Activated naive CD8-positive, alpha-beta T cell (primary cell): ENCODE results near the gene SLC29A4.
"Not testable (repeated sequence)": the region's sequence is repeated elsewhere in the genome, so short reads cannot be mapped to it uniquely, and the experiment has no call there.

Experiments
- H3K27ac Mint-ChIP-seq: one replicate; pipeline ENCODE4 v1.8.0; 2021; ENCODE audit warnings: mixed read lengths
- H3K27me3 Mint-ChIP-seq: one replicate; pipeline ENCODE4 v1.8.0; 2021; ENCODE audit warnings: mixed read lengths
- H3K36me3 Mint-ChIP-seq: one replicate; pipeline ENCODE4 v1.8.0; 2021; ENCODE audit warnings: mixed read lengths
- H3K4me1 Mint-ChIP-seq: one replicate; pipeline ENCODE4 v1.8.0; 2021; ENCODE audit warnings: low read depth, mixed read lengths
- H3K4me3 Mint-ChIP-seq: one replicate; pipeline ENCODE4 v1.8.0; 2021; ENCODE audit warnings: mild to moderate bottlenecking, mixed read lengths
- H3K9me3 Mint-ChIP-seq: one replicate; pipeline ENCODE4 v1.8.0; 2021; ENCODE audit warnings: low read depth, mixed read lengths

SLC29A4 gene

GRCh38 chr7:5266191-5267028 lies 16.3 kb upstream of the SLC29A4 start:
- Mint-ChIP-seq H3K27me3 (no peaks in the 10 kb centered on the region), H3K9me3 (no peaks in the 10 kb centered on the region), H3K36me3 (no peaks in the 10 kb centered on the region), H3K27ac (no peak overlapping the region), H3K4me3 (no peak overlapping the region), H3K4me1 (no peaks in the 10 kb centered on the region)

GRCh38 chr7:5267829-5268228 lies 14.9 kb upstream of the SLC29A4 start:
- not testable (repeated sequence) for H3K9me3 Mint-ChIP-seq, H3K4me1 Mint-ChIP-seq, H3K4me3 Mint-ChIP-seq, H3K27me3 Mint-ChIP-seq, H3K36me3 Mint-ChIP-seq, H3K27ac Mint-ChIP-seq

DNA sequence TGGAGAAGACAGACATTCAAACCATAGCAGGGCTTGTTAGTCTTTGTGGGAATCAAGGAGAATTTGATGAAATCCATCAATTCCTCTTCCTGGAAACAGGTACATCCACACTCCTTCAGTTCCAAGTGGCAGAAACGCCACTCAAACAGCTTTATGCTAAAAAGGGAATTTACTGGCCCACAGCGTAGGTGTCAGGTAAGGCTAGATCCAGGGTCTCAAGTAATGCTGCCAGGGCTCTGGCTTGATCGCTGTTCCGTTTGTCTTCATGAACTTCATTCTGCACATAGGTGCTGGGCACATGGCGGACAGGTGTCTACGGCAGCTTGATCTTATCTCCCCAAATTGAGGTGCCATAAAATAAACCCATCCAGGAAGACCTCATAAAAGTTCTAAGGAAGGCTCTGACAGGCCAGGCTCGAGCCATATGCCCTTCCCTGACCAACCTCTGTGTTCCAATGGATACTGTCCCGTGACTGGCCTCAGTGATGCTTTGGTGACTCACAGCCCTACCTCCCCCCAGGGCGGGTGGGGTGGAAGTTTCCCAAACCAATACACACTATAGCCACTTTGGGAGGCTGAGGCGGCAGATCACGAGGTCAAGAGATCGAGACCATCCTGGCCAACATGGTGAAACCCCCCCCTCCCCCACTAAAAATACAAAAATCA lies 12.6 kb upstream of the SLC29A4 start:
- not testable (repeated sequence) for H3K4me3 Mint-ChIP-seq, H3K36me3 Mint-ChIP-seq, H3K9me3 Mint-ChIP-seq

DNA sequence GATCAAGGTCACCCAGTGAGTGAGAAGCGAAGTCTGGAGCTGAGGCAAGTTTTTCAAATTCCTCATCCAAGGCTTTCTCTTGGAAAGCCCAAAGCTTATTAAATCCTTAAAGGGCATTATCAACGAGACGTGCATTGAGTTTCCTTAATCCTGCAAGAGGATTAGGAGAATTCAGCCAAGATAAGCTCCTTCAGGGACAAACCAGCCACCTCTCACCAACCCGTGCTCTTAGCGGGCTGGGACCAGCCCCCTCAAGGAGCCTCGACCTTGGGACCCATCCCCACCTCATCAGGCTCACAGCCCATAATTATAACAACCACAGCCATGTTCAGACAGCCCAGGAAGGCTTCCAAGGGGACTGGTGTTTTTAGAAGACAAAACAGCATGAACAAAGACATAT lies 12.0 kb upstream of the SLC29A4 start:
- H3K27me3 Mint-ChIP-seq, result no peaks in the 10 kb centered on the region
- H3K9me3 Mint-ChIP-seq, result no peaks in the 10 kb centered on the region
- H3K4me3 Mint-ChIP-seq, result no peak overlapping the region
- no peaks in the 10 kb centered on the region for H3K36me3 Mint-ChIP-seq
- no peaks in the 10 kb centered on the region for H3K4me1 Mint-ChIP-seq
- no peak overlapping the region for H3K27ac Mint-ChIP-seq

More for the DNA sequence above, 12.6 kb upstream of the SLC29A4 start:
- not testable (repeated sequence) for H3K4me1 Mint-ChIP-seq, H3K27ac Mint-ChIP-seq, H3K27me3 Mint-ChIP-seq

- H3K9me3 Mint-ChIP-seq, H3K4me1 Mint-ChIP-seq, H3K4me3 Mint-ChIP-seq, H3K27me3 Mint-ChIP-seq, H3K27ac Mint-ChIP-seq, H3K36me3 Mint-ChIP-seq: not testable (repeated sequence)
Measured at GRCh38 chr7:5273831-5274405, 8.8 kb upstream of the SLC29A4 start.

GRCh38 chr7:5274441-5274840 lies 8.3 kb upstream of the SLC29A4 start:
- Mint-ChIP-seq H3K36me3 (no peaks in the 10 kb centered on the region), H3K27ac (no peak overlapping the region), H3K9me3 (no peaks in the 10 kb centered on the region), H3K4me3 (no peak overlapping the region), H3K4me1 (no peaks in the 10 kb centered on the region), H3K27me3 (no peaks in the 10 kb centered on the region)

- not testable (repeated sequence) for H3K4me3 Mint-ChIP-seq, H3K9me3 Mint-ChIP-seq, H3K4me1 Mint-ChIP-seq, H3K36me3 Mint-ChIP-seq, H3K27me3 Mint-ChIP-seq, H3K27ac Mint-ChIP-seq
Measured at GRCh38 chr7:5274985-5275431, 7.7 kb upstream of the SLC29A4 start.

- H3K36me3 Mint-ChIP-seq, H3K9me3 Mint-ChIP-seq, H3K4me3 Mint-ChIP-seq, H3K27ac Mint-ChIP-seq, H3K4me1 Mint-ChIP-seq, H3K27me3 Mint-ChIP-seq: not testable (repeated sequence)
Measured at GRCh38 chr7:5275510-5275909, 7.2 kb upstream of the SLC29A4 start.

DNA sequence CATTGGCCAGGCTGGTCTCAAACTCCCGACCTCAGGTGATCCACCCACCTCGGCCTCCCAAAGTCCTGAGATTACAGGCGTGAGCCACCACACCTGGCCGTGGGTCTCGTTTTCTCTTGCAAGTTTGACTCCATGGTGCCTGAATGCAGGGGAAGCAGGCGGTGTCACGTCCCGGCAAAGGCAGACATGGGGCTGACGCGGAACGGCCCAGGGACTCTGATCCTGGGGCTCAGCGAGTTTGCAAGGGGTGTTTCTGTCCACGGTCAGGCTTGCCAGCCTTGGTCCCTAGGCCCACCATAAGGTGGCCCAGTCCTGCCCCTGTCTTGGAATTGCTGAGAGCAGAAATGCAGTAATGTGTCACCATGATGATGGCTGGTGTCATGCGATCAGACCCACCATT lies 6.6 kb upstream of the SLC29A4 start:
- not testable (repeated sequence) for H3K27me3 Mint-ChIP-seq

GRCh38 chr7:5276611-5277010 lies 6.1 kb upstream of the SLC29A4 start:
- no peaks in the 10 kb centered on the region for H3K9me3 Mint-ChIP-seq
- H3K27me3 Mint-ChIP-seq, result no peaks in the 10 kb centered on the region
- no peak overlapping the region for H3K27ac Mint-ChIP-seq
- no peak overlapping the region for H3K4me3 Mint-ChIP-seq
- H3K4me1 Mint-ChIP-seq, result no peaks in the 10 kb centered on the region
- no peaks in the 10 kb centered on the region for H3K36me3 Mint-ChIP-seq

More for the DNA sequence above, 6.6 kb upstream of the SLC29A4 start:
- H3K4me1 Mint-ChIP-seq, H3K9me3 Mint-ChIP-seq, H3K4me3 Mint-ChIP-seq, H3K36me3 Mint-ChIP-seq, H3K27ac Mint-ChIP-seq: not testable (repeated sequence)

GRCh38 chr7:5278766-5279165 lies 4.0 kb upstream of the SLC29A4 start:
- H3K27me3 Mint-ChIP-seq, result no peaks in the 10 kb centered on the region
- H3K36me3 Mint-ChIP-seq, result no peaks in the 10 kb centered on the region
- no peak overlapping the region for H3K4me3 Mint-ChIP-seq
- H3K9me3 Mint-ChIP-seq, result no peaks in the 10 kb centered on the region
- H3K27ac Mint-ChIP-seq, result no peak overlapping the region
- H3K4me1 Mint-ChIP-seq, result no peaks in the 10 kb centered on the region

DNA sequence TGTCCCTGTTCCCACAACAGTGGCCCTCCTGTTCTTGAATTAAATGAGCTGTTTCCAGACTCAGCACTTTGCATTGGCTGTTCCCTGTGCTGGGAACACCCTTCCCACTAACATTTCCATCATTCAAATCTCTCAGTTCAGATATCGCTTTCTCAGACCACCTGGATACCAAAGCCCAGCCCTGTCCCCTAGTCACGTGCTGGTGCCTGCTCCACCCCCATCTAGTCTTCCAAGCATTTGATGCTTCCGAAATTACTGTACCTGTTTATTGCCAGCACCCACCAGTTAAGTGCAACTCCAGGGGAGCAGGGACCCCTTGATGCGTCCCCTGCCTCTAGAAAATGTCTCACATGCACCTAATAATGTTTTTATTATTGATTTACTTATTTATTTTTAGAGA lies 3.0 kb upstream of the SLC29A4 start:
- Mint-ChIP-seq H3K36me3 (no peaks in the 10 kb centered on the region), H3K4me1 (no peaks in the 10 kb centered on the region), H3K9me3 (no peaks in the 10 kb centered on the region), H3K27me3 (peaks cover 3% of the 10 kb centered on the region), H3K4me3 (no peak overlapping the region), H3K27ac (no peak overlapping the region)

DNA sequence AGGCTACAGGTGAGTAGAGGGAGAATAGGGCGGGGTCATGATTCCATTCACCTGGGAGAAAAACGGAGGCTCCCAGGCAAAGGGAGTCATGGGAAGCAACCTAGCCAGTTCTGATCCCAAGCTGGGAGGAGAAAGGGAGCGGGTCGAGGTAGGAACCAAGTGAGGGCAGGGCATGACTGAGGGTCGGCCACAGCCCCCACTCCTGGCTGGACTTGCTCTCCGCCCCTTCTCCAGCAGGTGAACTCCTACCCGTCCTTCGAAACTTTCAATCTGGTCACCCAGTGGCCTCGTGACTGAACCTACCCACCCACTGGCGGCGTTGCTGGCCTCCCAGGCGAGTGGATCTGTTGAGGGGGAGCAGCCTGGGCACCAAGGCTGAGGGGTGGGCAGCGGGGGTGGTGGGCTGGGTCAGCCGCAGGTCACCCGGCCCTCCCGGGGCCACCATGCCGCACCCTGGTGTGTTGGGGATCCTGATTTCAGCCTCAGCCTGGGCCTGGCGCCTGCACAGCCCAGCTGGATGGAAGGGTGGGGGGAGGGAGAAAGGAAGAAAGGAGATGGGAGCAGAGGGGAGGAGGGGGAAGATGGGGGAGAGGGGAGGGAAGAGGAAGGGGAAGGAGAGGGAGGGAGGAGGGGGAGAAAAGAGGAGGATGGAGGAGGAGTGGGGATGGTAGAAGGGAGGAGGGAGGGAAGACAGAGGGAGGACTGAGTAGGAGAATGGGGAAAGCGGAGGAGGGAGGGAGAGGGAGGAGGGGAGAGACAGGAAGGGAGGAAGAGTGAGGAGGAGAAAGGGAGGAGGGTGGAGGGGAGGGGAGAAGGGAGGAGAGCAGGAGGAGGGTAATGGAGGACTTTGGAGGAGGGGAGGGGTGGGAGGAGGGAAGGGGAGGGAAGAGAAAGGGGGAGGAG lies 894 bp upstream of the SLC29A4 start:
- H3K9me3 Mint-ChIP-seq, H3K4me1 Mint-ChIP-seq, H3K27me3 Mint-ChIP-seq, H3K27ac Mint-ChIP-seq, H3K36me3 Mint-ChIP-seq: not testable (repeated sequence)
- H3K4me3 Mint-ChIP-seq, result peak overlapping the region; percentile 56

DNA sequence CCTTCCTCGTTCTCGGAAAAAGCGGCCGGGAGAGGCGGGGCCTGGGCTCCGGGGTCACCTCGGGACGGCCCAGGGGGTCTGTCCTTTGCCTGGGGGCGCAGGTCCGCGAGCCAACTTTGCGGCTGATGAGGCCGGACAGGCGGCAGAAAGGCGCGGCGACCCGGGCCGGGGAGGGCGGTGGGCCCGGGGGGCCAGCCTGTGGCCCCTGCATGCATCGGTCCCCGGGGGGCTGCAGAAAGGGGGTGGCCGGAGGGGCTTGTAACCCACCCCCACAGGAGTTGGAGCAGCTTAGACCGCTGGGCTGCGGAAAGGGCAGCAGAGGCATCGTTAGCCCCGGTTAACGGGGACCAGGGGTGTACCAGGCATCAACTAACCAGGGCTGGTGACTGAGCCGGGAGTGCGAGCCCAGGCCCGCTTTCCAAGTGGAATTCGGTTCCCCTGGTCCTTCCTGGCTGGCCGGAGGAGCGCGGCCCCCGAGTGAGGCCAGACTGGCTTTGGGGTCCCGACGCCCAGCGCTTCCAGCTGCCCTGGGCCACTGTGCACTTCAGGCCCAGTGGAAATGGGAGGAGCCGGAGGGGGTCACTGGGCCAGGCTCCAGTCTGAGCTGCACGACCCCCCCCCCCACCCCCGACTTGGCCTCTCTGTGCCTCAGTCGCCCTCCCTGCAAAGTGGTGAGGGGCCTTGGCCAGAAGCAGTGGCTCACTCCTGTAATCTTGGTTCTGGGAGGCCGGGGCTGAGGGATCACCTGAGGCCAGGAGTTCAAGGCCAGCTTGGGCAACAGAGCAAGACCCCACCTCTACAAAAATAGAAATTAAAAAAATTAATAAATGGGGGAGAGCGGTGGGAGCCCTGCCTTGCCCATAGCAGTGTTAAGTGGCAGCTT lies 919 bp downstream of the SLC29A4 start:
- H3K27me3 Mint-ChIP-seq, result peaks cover 3% of the 10 kb centered on the region
- no peak overlapping the region for H3K4me3 Mint-ChIP-seq
- no peaks in the 10 kb centered on the region for H3K9me3 Mint-ChIP-seq
- H3K4me1 Mint-ChIP-seq, result no peaks in the 10 kb centered on the region
- H3K27ac Mint-ChIP-seq, result no peak overlapping the region
- no peaks in the 10 kb centered on the region for H3K36me3 Mint-ChIP-seq
